Measurements from ENCODE around the gene EFCAB8. TPM values are rescaled to one million over a fixed set of nuclear protein-coding genes. Genes with fewer than 3 reads are reported as not detected.

Gene EFCAB8
- total RNA-seq, 1 experiment from 2014 or later, result 0.09 TPM

- H4K5ac ChIP-seq (ENCODE audit: insufficient read length, low read depth, low read length), result no peak overlapping the region
- no peak overlapping the region for H2AK5ac ChIP-seq (ENCODE audit: insufficient read length, low read length)
- peaks cover 0 to 6% of the 10 kb centered on the region in 2 experiments; a peak in 2 of 4 replicates for H3K4me1 Mint-ChIP-seq
- no peaks in the 10 kb centered on the region; a peak in 2 of 5 replicates for H3K9me3 Mint-ChIP-seq
- no peak overlapping the region for H2BK12ac ChIP-seq (ENCODE audit: insufficient read length, low read depth, low read length)
- no peak overlapping the region; the same call in 1 of the 2 replicates for H3K14ac ChIP-seq (ENCODE audit: insufficient read depth, low read length)
- no peaks in the 10 kb centered on the region for H3K23me2 ChIP-seq (ENCODE audit: insufficient read length, low read depth, low read length, poor library complexity, severe bottlenecking)
- TF ChIP-seq, protein P1, sequence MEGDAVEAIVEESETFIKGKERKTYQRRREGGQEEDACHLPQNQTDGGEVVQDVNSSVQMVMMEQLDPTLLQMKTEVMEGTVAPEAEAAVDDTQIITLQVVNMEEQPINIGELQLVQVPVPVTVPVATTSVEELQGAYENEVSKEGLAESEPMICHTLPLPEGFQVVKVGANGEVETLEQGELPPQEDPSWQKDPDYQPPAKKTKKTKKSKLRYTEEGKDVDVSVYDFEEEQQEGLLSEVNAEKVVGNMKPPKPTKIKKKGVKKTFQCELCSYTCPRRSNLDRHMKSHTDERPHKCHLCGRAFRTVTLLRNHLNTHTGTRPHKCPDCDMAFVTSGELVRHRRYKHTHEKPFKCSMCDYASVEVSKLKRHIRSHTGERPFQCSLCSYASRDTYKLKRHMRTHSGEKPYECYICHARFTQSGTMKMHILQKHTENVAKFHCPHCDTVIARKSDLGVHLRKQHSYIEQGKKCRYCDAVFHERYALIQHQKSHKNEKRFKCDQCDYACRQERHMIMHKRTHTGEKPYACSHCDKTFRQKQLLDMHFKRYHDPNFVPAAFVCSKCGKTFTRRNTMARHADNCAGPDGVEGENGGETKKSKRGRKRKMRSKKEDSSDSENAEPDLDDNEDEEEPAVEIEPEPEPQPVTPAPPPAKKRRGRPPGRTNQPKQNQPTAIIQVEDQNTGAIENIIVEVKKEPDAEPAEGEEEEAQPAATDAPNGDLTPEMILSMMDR (conservative IDR thresholded peaks at IDR 0.05), result no peak
- no peaks in the 10 kb centered on the region for H3K79me2 ChIP-seq (ENCODE audit: insufficient read depth, low read length)
- H3K4ac ChIP-seq (ENCODE audit: low read depth, low read length), result no peak overlapping the region
- H3K9me3 ChIP-seq (ENCODE audit: control insufficient read depth, low read depth, low read length), result no peaks in the 10 kb centered on the region
- H2BK20ac ChIP-seq (ENCODE audit: low read depth, low read length, poor library complexity, severe bottlenecking), result no peak overlapping the region
- H3K27me3 Mint-ChIP-seq (ENCODE audit: low read depth), result peaks cover 17% of the 10 kb centered on the region
- H3K79me1 ChIP-seq (ENCODE audit: insufficient read depth, low read depth, low read length, poor library complexity, severe bottlenecking), result no peaks in the 10 kb centered on the region
- peaks cover 4% of the 10 kb centered on the region; the same call in 1 of the 2 replicates for H3K4me1 ChIP-seq (ENCODE audit: insufficient read depth, low read length)
- H2AFZ ChIP-seq (ENCODE audit: low read length), result no peak overlapping the region
- 100% methylated on average over 2 of the region's 19 CpGs for WGBS (ENCODE audit: extremely low coverage, insufficient read length, low lambda C conversion rate)
- H4K20me1 ChIP-seq (ENCODE audit: control insufficient read depth, insufficient read depth, insufficient read length), result no peaks in the 10 kb centered on the region
- no peak overlapping the region for H3K56ac ChIP-seq (ENCODE audit: insufficient read length, low read depth, low read length)
- no peaks in the 10 kb centered on the region; the same call in 1 of the 2 replicates for H3K27me3 ChIP-seq (ENCODE audit: insufficient read depth, low read length)
- H3K36me3 Mint-ChIP-seq (ENCODE audit: insufficient read depth in 1 of 3, low read depth in 3 of 3), result no peaks in the 10 kb centered on the region
- no peak overlapping the region for H3K4me2 ChIP-seq (ENCODE audit: insufficient read depth, insufficient read length, low read length)
- H3T11ph ChIP-seq (ENCODE audit: low read length), result no peak overlapping the region
- no peak overlapping the region for H4K91ac ChIP-seq (ENCODE audit: insufficient read length, low read depth, low read length)
- H3K4me3 Mint-ChIP-seq, result no peak overlapping the region
- no peak overlapping the region for H2BK5ac ChIP-seq (ENCODE audit: insufficient read length, low read length)
- no peak overlapping the region for H3K23ac ChIP-seq (ENCODE audit: insufficient read length, low read depth, low read length)
- H2BK120ac ChIP-seq (ENCODE audit: low read depth, low read length, poor library complexity, severe bottlenecking), result no peak overlapping the region
- no peak overlapping the region for H4K8ac ChIP-seq (replicated peaks; ENCODE audit: insufficient read length, low read depth, low read length)
- no peak overlapping the region for H3K27ac Mint-ChIP-seq
- no peak overlapping the region for H3K27ac ChIP-seq (ENCODE audit: insufficient read length, low read depth, low read length)
- H3K18ac ChIP-seq (ENCODE audit: insufficient read length, low read depth, low read length), result no peak overlapping the region
- DNase-seq, result peak; percentile 22
- no peak overlapping the region for H2BK15ac ChIP-seq (ENCODE audit: low read depth, low read length)
- H3K9ac ChIP-seq (ENCODE audit: extremely low read depth, insufficient read length, low read length), result no peak overlapping the region
Measured at GRCh38 chr20:32968478-32969241, 109.9 kb downstream of the EFCAB8 start.

Data from H9 (cell line).